MCF 10A (cell line): ENCODE data around the gene SLC4A3. TPM values are rescaled to one million over a fixed set of nuclear protein-coding genes. Genes with fewer than 3 reads are reported as not detected.

Experiments used
- BruUV-seq: library from RNA; stranded (reverse); fragments of 400-500 nt; replicated peaks from 2 replicates; lab custom pipeline; 2021; lab: Mats Ljungman, UMichigan
- CTCF ChIA-PET: fragments of 300-600 bp; sonication (Branson Sonifier 250); formaldehyde crosslinking; extraction: SDS; loops from one replicate; lab custom pipeline; 2021; ENCODE audit warnings: antibody characterized with exemption, inconsistent platforms; lab: Yijun Ruan, JAX
- POLR2A ChIA-PET: fragments of 300-600, 350-650 bp; sonication (Branson Sonifier 250); formaldehyde crosslinking; extraction: SDS; loops from one replicate; lab custom pipeline; 2020; ENCODE audit warnings: antibody characterized with exemption, inconsistent platforms; lab: Yijun Ruan, JAX
- DNase-seq: peaks from one replicate; pipeline ENCODE4 v3.0.0-alpha.2; 2018; ENCODE audit not compliant: unreplicated experiment
- H3K27ac Mint-ChIP-seq: one replicate; pipeline ENCODE4 v1.8.0; 2022; ENCODE audit warnings: mild to moderate bottlenecking, low read depth, mixed read lengths; ENCODE audit not compliant: unreplicated experiment
- H3K27me3 Mint-ChIP-seq: one replicate; pipeline ENCODE4 v1.8.0; 2022; ENCODE audit warnings: mixed read lengths; ENCODE audit not compliant: insufficient read depth, unreplicated experiment
- H3K36me3 Mint-ChIP-seq: one replicate; pipeline ENCODE4 v1.8.0; 2022; ENCODE audit warnings: mild to moderate bottlenecking, moderate library complexity, mixed read lengths; ENCODE audit not compliant: insufficient read depth, unreplicated experiment
- H3K4me1 Mint-ChIP-seq: one replicate; pipeline ENCODE4 v1.8.0; 2022; ENCODE audit warnings: mixed read lengths; ENCODE audit not compliant: insufficient read depth, unreplicated experiment
- H3K4me3 Mint-ChIP-seq: one replicate; pipeline ENCODE4 v1.8.0; 2022; ENCODE audit warnings: mild to moderate bottlenecking, moderate library complexity, mixed read lengths; ENCODE audit not compliant: unreplicated experiment
- H3K9me3 Mint-ChIP-seq: one replicate; pipeline ENCODE4 v1.8.0; 2022; ENCODE audit warnings: mixed read lengths; ENCODE audit not compliant: unreplicated experiment
- intact Hi-C: fragments of 100-400 bp; cut with micrococcal nuclease; formaldehyde crosslinking; loops from 2 replicates; pipeline ENCODE4 v1.14.1; 2022
- total RNA-seq: library from RNA; stranded (reverse); gene quantifications from 2 replicates; pipeline ENCODE4 v1.2.3, GENCODE V29; 2022
- TF ChIP-seq, protein P1 (sequence below): fragments of 200-600 bp; IDR thresholded peaks from one replicate; pipeline ENCODE4 v1.8.0; 2022; ENCODE audit warnings: antibody characterized with exemption, mild to moderate bottlenecking; ENCODE audit not compliant: unreplicated experiment

Gene SLC4A3
- total RNA-seq, 1 experiment from 2014 or later = 4.7 TPM

DNA sequence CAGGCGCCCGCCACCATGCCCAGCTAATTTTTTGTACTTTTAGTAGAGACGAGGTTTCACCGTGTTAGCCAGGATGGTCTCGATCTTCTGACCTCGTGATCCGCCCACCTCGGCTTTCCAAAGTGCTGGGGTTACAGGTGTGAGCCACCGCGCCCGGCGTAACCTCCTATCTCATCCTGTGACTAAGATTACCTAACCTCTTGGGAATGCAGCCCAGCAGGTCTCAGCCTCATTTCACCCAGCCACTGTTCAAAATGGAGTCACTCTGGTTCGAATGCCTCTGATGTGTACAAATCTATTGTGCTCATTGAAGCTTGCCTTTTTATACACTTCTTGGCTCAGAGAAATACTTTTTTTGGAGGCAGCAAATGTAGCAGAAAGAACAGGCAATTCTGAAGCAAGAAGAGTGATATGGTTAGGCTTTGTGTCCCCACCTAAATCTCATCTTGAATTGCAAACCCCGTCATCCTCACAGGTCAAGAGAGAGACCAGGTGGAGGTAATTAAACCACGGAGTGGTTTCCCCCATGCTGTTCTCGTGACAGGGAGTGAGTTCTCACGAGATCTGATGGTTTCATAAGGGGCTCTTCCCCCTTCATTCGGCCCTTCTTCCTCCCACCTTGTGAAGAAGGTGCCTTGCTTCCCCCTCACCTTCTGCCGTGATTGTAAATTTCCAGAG lies 60.6 kb downstream of the SLC4A3 start:
- POLR2A ChIA-PET = interaction anchor here (0.6 to 5.0 kb wide), 15 partner anchors 11 to 675 kb away, joined by 3 to 61 read pairs (median 9); partner anchors contain the start of genes CHPF, GMPPA, INHA and OBSL1
- H3K36me3 Mint-ChIP-seq = peaks cover 6% of the 10 kb centered on the region
- H3K27me3 Mint-ChIP-seq = no peaks in the 10 kb centered on the region
- no TSS peak for BruUV-seq
- no peak for DNase-seq
- intact Hi-C loops = loop anchor here (5.0 kb wide), 2 partner anchors 91 to 286 kb away; partner anchors contain the start of gene STK11IP
- TF ChIP-seq, protein P1, sequence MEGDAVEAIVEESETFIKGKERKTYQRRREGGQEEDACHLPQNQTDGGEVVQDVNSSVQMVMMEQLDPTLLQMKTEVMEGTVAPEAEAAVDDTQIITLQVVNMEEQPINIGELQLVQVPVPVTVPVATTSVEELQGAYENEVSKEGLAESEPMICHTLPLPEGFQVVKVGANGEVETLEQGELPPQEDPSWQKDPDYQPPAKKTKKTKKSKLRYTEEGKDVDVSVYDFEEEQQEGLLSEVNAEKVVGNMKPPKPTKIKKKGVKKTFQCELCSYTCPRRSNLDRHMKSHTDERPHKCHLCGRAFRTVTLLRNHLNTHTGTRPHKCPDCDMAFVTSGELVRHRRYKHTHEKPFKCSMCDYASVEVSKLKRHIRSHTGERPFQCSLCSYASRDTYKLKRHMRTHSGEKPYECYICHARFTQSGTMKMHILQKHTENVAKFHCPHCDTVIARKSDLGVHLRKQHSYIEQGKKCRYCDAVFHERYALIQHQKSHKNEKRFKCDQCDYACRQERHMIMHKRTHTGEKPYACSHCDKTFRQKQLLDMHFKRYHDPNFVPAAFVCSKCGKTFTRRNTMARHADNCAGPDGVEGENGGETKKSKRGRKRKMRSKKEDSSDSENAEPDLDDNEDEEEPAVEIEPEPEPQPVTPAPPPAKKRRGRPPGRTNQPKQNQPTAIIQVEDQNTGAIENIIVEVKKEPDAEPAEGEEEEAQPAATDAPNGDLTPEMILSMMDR = no peak
- peaks cover 48% of the 10 kb centered on the region for H3K4me1 Mint-ChIP-seq
- CTCF ChIA-PET = interaction anchor here (0.6 to 12.7 kb wide), 10 partner anchors 13 to 565 kb away, joined by 3 to 220 read pairs (median 8); partner anchors contain the start of gene STK11IP
- peak overlapping the region; percentile 89 for H3K27ac Mint-ChIP-seq
- peak overlapping the region; percentile 57 for H3K4me3 Mint-ChIP-seq
- H3K9me3 Mint-ChIP-seq = no peaks in the 10 kb centered on the region

DNA sequence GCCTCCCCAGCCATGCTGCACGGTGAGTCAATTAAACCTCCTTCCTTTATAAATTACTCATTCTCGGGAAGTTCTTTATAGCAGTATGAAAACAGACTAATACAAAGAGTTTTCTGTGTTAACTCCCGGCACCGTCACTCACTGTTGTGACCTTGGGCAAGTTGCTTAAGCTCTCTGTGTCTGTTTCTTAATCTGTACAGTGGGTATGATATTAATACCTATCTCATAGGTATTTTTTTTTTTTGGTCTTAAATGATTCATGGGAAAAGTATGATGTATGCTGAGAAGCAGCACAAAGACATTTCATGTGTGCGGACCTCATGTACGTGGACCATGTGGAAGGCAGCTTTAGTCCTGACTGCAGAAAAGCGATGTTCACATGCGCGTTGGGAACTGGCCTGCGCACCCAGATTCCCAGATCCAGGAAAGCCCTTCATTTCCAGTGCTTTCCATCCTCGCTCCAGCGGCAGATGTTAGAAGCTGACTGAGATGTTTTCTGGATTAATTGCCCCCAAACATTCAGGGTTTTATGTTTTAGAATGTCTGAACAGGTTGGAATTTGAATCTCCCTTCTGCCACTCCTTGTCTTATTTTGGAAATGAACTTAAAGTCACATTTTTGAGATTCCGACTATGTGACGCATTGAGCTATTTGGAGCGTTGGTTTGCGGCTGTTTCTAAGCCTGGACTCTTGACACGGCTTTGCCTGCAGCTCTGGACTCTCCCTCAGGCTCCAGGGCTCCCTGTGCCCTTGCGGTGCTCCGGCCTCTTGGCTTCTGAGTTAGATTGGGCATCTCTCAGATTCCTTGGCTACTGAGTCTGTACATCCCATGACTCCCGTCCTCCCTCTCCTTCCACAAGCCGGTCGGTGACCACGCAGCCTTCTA lies 61.4 kb downstream of the SLC4A3 start:
- ChIA-PET POLR2A (interaction anchor here (0.6 to 5.0 kb wide), 22 partner anchors 10 to 675 kb away, joined by 3 to 61 read pairs (median 4); partner anchors contain the start of genes CHPF, GMPPA, INHA and OBSL1), CTCF (interaction anchor here (0.6 to 12.7 kb wide), 31 partner anchors 9 to 284 kb away, joined by 3 to 220 read pairs (median 4); partner anchors contain the start of genes OBSL1, SLC4A3 and STK11IP)
- TF ChIP-seq, protein P1 = no peak
- no peaks in the 10 kb centered on the region for H3K9me3 Mint-ChIP-seq
- peak overlapping the region; percentile 89 for H3K27ac Mint-ChIP-seq
- H3K4me3 Mint-ChIP-seq = peak overlapping the region; percentile 57
- BruUV-seq = no TSS peak
- peaks cover 43% of the 10 kb centered on the region for H3K4me1 Mint-ChIP-seq
- peak; percentile 78 for DNase-seq
- intact Hi-C loops = loop anchor here (1.0 to 5.0 kb wide), 6 partner anchors 47 to 287 kb away; partner anchors contain the start of gene STK11IP
- H3K36me3 Mint-ChIP-seq = peaks cover 6% of the 10 kb centered on the region
- no peaks in the 10 kb centered on the region for H3K27me3 Mint-ChIP-seq

DNA sequence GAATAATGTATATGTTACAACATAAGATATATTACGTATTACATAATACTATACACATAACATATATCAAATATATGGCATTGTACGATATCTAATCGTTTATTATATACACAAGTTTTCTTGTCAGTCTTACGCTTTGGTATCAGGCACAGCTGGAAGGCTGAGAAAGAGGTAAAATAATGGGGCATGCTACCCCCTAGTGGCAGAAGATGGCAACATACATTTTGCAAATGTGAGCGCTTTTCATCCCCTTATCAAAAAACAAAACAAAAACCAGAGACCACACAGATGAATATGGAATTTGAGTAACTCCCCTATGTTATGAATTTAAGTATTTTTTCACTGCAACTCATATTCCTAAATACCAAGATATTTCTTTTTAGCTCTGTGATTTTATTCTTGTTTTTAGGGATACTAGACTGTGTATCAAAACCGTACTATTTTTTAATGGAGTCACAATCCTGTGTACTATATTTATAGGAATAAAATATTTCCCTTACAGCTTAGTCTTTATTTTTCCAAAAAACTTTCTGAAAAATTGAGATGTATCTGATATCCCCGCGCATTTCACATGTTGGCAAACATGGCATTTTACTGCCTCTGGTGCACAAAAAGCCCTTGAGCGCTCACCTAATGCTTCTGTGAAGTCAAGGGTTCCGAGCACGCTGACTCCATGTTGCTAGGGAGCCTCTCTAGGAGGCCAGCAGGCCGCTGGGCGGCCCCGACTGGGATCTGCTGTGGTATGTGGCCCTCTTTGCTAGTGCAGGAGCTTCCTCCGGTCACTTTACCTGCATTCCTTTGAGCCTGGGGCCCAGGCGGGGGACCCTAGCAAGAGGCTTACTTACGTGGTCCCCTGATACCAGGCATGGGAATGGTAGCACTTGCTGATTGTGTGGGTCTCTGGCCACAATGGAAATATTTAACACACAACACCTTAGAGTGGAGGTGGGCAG lies 62.5 kb downstream of the SLC4A3 start:
- intact Hi-C loops = loop anchor here (1.0 to 5.0 kb wide), 6 partner anchors 48 to 288 kb away; partner anchors contain the start of gene STK11IP
- TF ChIP-seq, protein P1 = peak; percentile 73
- peak; percentile 78 for DNase-seq
- ChIA-PET POLR2A (interaction anchor here (0.7 to 5.0 kb wide), 19 partner anchors 9 to 192 kb away, joined by 3 to 61 read pairs (median 6); partner anchors contain the start of genes CHPF, GMPPA, INHA and OBSL1), CTCF (interaction anchor here (0.5 to 12.7 kb wide), 32 partner anchors 8 to 288 kb away, joined by 3 to 220 read pairs (median 4); partner anchors contain the start of genes CHPF, OBSL1, SLC4A3 and STK11IP)
- H3K4me3 Mint-ChIP-seq = peak overlapping the region; percentile 57
- no peaks in the 10 kb centered on the region for H3K27me3 Mint-ChIP-seq
- peak overlapping the region; percentile 89 for H3K27ac Mint-ChIP-seq
- H3K9me3 Mint-ChIP-seq = no peaks in the 10 kb centered on the region
- H3K36me3 Mint-ChIP-seq = peaks cover under 1% of the 10 kb centered on the region
- no TSS peak for BruUV-seq
- H3K4me1 Mint-ChIP-seq = peaks cover 31% of the 10 kb centered on the region
